ENCODE measurements around the gene ZNRF3.

ZNRF3 gene

GRCh38 chr22:28917747-28918549 lies 34.6 kb downstream of the ZNRF3 start (continued):
- TF ChIP-seq ZNF211 (tag by site-specific recombination; IDR thresholded peaks at IDR 0.05; ENCODE audit: low read depth), result no peak
- no peak for TF ChIP-seq SCRT2 (tag by site-specific recombination; IDR thresholded peaks at IDR 0.05)
- TF ChIP-seq ZNF132 (tag by site-specific recombination; IDR thresholded peaks at IDR 0.05; ENCODE audit: borderline replicate concordance), result no peak
- TF ChIP-seq ZNF341 (tag by site-specific recombination; IDR thresholded peaks at IDR 0.05; ENCODE audit: low read depth), result peak; percentile 92
- TF ChIP-seq, protein P1, sequence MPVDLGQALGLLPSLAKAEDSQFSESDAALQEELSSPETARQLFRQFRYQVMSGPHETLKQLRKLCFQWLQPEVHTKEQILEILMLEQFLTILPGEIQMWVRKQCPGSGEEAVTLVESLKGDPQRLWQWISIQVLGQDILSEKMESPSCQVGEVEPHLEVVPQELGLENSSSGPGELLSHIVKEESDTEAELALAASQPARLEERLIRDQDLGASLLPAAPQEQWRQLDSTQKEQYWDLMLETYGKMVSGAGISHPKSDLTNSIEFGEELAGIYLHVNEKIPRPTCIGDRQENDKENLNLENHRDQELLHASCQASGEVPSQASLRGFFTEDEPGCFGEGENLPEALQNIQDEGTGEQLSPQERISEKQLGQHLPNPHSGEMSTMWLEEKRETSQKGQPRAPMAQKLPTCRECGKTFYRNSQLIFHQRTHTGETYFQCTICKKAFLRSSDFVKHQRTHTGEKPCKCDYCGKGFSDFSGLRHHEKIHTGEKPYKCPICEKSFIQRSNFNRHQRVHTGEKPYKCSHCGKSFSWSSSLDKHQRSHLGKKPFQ (tag by site-specific recombination; IDR thresholded peaks at IDR 0.05), result peak; percentile 82
- no peak for TF ChIP-seq ZNF777 (tag by site-specific recombination; IDR thresholded peaks at IDR 0.05; ENCODE audit: borderline replicate concordance)
- TF ChIP-seq ZNF10 (tag by site-specific recombination; IDR thresholded peaks at IDR 0.05), result no peak
- no peak for TF ChIP-seq ZNF112 (tag by site-specific recombination; IDR thresholded peaks at IDR 0.05)
- TF ChIP-seq ZFHX2 (tag by site-specific recombination; conservative IDR thresholded peaks at IDR 0.05), result 0 out of 2 replicates have a peak, but pooled peaks have one; percentile 18
- TF ChIP-seq, protein P2, sequence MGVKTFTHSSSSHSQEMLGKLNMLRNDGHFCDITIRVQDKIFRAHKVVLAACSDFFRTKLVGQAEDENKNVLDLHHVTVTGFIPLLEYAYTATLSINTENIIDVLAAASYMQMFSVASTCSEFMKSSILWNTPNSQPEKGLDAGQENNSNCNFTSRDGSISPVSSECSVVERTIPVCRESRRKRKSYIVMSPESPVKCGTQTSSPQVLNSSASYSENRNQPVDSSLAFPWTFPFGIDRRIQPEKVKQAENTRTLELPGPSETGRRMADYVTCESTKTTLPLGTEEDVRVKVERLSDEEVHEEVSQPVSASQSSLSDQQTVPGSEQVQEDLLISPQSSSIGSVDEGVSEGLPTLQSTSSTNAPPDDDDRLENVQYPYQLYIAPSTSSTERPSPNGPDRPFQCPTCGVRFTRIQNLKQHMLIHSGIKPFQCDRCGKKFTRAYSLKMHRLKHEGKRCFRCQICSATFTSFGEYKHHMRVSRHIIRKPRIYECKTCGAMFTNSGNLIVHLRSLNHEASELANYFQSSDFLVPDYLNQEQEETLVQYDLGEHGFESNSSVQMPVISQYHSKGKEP (tag by site-specific recombination; IDR thresholded peaks at IDR 0.05), result peak; percentile 73
- no peak for TF ChIP-seq ZNF366 (tag by site-specific recombination; conservative IDR thresholded peaks at IDR 0.05)
- no peak for TF ChIP-seq ZNF121 (tag by site-specific recombination; IDR thresholded peaks at IDR 0.05)
- TF ChIP-seq ZSCAN30 (tag by site-specific recombination; IDR thresholded peaks at IDR 0.05), result peak; percentile 36; the same call in 1 of the 2 replicates
- TF ChIP-seq ZNF324 (tag by site-specific recombination; IDR thresholded peaks at IDR 0.05), result no peak
- TF ChIP-seq PATZ1 (tag by site-specific recombination; IDR thresholded peaks at IDR 0.05), result 0 out of 2 replicates have a peak, but pooled peaks have one; percentile 29
- TF ChIP-seq ZNF629 (tag by site-specific recombination; IDR thresholded peaks at IDR 0.05), result 0 out of 2 replicates have a peak, but pooled peaks have one; percentile 13
- no peak for TF ChIP-seq ZBTB10 (tag by site-specific recombination; IDR thresholded peaks at IDR 0.05)
